Measurements from ENCODE around the gene HOXD13. TPM values are rescaled to one million over a fixed set of nuclear protein-coding genes. Genes with fewer than 3 reads are reported as not detected.

The HOXD13 gene
- total RNA-seq (2022; extraction: Qiagen RNA extraction; ENCODE audit: low read depth): 0.16 to 0.34 TPM (median 0.30 TPM) in 5 replicates

DNA sequence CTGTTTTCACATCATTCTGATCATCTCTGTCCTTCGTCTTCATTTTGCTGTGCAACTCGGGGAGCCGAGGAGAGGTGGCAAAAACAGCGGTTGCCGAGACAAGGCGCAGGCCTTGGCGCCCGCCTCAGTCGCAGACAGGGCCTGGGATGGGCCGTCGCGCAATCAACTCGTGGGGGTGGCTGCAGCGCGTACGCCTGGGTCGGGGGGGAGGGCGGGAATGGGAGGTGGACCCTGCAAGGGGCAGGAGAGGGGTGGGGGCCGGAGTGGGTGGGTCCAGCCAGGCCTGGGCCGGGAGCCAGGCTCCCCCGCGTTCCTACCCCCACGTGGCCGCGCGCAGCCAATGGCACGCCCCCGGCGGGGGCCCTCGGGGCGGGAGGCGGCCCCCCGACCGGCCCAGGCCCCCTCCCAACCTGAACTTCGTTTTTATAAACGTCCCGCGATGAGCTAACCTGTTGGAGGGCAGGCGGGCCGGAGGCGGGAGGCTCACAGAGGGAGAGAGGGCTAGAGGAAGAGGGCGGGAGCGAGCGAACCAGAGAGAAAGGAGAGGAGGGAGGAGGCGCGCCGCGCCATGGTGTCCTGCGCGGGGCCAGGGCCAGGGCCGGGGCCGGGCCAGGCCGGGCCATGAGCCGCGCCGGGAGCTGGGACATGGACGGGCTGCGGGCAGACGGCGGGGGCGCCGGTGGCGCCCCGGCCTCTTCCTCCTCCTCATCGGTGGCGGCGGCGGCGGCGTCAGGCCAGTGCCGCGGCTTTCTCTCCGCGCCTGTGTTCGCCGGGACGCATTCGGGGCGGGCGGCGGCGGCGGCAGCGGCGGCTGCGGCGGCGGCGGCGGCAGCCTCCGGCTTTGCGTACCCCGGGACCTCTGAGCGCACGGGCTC is at the start of gene HOXD13:
Gene HOXD13 (plus strand): TSS at position 452 of the 875 bp plus-strand sequence. CDS start 170 bp downstream, at position 622.

DNA sequence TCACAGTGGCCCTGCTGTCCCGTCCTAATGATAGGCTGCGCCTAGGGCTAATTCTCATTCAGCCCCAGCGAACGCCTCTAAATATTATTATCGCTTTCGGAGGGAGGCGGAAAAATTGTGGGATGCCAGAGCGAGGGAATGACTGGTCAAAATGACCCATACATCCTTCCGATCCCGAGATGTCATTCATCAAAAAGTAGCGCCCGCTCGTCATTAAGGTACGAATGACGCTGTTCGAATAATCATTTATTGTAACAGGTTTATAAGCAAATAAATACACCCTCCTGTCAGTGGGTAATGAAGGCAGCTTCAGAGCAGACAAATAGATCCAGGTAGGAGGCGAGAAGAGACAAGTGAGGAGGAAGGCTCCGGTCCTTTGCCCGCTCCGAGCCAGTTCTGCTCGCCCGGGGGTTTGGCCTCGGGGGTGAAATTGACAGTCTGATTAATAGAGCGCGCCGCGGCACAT is 8.7 kb upstream of the HOXD13 start, which contains the start of gene EVX2:
Gene EVX2 (minus strand): TSS at position 167 of the 466 bp plus-strand sequence. CDS start 186 bp downstream, outside the sequence.

DNA sequence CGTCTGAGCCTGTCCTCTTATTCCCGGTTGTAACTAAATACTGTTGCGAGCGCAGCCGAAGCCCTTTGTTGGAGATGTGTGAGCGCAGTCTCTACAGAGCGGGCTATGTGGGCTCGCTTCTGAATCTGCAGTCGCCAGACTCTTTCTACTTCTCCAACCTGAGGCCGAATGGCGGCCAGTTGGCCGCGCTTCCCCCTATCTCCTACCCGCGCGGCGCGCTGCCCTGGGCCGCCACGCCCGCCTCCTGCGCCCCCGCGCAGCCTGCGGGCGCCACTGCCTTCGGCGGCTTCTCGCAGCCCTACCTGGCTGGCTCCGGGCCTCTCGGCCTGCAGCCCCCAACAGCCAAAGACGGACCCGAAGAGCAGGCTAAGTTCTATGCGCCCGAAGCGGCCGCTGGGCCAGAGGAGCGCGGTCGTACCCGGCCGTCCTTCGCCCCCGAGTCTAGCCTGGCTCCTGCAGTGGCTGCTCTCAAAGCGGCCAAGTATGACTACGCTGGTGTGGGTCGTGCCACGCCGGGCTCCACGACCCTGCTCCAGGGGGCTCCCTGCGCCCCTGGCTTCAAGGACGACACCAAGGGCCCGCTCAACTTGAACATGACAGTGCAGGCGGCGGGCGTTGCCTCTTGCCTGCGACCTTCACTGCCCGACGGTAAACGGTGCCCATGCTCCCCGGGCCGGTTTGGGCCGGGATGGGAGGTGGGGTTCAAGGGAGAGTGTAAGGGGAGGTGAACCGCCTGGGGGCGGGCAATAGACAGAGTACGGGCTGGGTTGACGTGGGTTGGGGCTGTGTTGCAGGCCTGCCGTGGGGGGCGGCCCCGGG is 7.4 kb downstream of the HOXD13 start, which contains the start of gene HOXD12:
Gene HOXD12 (plus strand): TSS at position 68 of the 819 bp plus-strand sequence. CDS start 7 bp downstream, at position 75.

DNA sequence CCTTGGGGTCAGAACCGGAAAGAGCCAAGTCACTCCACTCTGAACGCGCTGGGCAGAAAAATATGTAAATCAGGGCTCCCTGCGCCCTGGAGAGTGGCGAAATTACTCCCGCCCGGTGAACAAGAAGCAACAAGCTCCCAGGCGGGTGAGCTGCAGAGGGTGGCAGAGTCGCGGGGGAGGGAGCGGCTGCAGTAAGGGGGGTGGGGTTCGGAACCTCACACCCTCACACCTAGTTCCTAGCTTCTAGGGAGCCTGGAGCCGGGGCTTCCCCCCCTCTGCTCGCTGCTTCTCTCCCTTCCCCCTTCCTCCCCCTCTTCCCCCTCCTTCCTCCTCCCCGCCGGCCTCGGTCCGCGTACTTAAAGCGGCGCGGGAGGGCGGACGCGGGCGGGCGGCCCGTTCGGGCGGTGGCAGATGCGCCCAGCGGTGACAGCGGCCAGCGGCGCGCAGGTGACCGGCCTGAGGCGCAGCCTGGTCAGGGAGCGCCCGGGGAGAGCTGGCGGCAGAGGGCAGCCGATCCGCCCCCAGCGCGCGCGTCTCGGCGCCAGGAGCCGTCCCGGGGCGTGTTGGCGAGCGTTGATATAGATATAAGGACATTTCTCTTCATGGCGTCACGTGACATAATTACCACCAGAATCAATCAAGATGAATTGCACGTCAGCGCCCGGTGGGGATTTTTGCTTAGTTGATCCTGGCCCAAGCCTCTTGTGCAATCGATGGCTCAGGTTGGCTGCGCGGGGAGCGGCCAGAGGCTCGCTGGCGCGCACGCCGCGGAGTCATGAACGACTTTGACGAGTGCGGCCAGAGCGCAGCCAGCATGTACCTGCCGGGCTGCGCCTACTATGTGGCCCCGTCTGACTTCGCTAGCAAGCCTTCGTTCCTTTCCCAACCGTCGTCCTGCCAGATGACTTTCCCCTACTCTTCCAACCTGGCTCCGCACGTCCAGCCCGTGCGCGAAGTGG is 14.3 kb downstream of the HOXD13 start, which contains the start of gene HOXD11:
Gene HOXD11 (plus strand): TSS at position 700 of the 959 bp plus-strand sequence. CDS start 76 bp downstream, at position 776.

DNA sequence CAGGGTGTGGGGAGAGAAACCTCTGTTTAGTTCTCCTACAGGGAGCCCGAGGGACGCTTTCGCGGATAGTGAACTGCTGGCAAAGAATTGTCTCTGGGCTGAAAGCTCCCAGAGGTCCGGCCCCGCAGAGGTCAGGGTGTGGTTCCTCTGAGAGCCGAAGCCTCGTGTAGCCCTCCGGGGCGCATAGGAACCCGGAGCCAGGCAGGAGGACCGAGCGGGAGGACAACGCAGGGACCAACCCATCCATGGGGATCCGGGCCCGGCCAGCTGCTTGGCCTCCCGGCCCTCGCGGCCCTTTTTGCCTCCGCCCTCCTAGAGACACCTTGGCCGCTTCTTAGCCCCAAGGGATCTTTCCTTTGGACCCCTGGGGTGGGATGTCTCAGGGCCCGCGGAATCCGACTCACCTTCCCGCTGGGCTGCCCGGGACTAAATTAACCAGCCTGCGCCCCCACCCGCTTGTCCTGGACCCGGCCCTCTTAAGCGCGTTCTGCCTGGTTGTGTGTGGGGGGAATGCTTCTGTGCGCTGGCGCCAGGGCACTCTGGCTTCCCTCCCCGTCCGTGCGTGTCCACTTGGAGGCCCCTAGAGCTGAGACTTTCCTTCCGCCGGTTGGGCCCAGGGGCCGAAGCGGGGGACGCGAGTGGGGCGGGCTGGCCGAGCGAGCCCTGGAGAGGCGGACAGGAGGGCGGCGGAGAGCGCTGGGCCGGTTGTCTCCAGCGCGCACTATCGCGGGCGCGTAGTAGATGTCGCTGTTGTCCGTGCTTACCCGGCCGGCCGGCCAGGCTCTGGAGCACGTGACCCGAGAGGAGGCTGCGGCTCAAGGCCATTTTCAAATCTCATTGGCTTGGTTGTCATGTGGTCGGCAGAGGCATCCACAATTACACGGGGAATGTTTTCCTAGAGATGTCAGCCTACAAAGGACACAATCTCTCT is 23.6 kb downstream of the HOXD13 start, which contains the start of gene HOXD10:
Gene HOXD10 (plus strand): TSS at position 896 of the 931 bp plus-strand sequence. CDS start 56 bp downstream, outside the sequence.

DNA sequence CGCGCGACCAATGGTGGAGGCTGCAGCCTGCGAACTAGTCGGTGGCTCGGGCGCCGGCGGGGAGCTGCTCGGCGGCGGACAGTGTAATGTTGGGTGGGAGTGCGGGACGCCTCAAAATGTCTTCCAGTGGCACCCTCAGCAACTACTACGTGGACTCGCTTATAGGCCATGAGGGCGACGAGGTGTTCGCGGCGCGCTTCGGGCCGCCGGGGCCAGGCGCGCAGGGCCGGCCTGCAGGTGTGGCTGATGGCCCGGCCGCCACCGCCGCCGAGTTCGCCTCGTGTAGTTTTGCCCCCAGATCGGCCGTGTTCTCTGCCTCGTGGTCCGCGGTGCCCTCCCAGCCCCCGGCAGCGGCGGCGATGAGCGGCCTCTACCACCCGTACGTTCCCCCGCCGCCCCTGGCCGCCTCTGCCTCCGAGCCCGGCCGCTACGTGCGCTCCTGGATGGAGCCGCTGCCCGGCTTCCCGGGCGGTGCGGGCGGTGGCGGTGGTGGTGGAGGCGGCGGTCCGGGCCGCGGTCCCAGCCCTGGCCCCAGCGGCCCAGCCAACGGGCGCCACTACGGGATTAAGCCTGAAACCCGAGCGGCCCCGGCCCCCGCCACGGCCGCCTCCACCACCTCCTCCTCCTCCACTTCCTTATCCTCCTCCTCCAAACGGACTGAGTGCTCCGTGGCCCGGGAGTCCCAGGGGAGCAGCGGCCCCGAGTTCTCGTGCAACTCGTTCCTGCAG is 30.3 kb downstream of the HOXD13 start, which contains the start of gene HOXD9:
Gene HOXD9 (plus strand): TSS at position 37 of the 728 bp plus-strand sequence. CDS start 50 bp downstream, at position 87.

DNA sequence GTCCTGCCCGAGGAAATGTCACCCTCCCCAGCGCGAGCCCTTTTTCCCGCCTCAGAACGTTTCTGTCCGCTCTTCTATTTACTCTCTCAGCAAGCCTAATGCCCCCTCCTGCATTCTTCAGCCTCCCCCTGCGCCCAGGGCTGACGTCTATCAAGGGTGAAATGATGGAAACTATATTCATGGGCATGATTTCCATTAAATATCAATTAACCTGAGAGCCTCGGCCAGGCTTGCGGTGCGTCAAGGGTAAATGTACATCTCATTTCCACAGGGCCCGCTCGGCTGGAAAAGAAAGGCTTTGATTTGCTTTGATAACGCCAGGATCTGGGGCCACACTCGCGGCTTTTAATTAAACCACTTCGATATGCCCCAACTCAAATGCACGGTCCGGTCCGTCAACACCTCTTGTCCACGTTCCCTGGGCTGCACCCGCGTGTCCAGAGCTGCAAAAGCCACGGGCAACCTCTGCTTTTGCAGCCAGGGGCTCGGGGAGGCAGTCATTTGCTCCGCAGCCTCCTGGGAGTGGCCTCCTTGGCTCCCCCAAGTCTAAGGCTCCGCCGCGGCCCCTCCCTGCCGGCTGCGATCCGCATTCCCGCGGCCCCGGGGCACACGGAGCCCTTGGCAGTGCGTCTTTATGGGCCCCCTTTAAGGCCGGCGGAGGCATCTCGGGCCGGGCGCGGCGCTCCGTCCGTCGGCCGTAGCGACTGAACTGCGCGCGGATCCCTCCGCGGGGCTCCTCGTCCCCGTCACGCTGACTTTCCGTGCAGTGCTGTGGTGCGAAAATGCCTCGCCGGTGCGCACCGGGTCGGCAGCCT is 36.7 kb downstream of the HOXD13 start, which contains the start of gene HOXD8:
Gene HOXD8 (plus strand): TSS at position 724 of the 815 bp plus-strand sequence. CDS start 662 bp downstream, outside the sequence.

Other genes with a start within 250 kb of the HOXD13 start
- 11.0 to 20.4 TPM (median 14.4 TPM) in 5 replicates for gene LNPK, start 90.5 kb upstream of the HOXD13 start, total RNA-seq (2022; extraction: Qiagen RNA extraction; ENCODE audit: low read depth)
- gene EVX2, start 8.8 kb upstream of the HOXD13 start, total RNA-seq (2022; extraction: Qiagen RNA extraction; ENCODE audit: low read depth): not detected in 5 replicates
- gene HOXD12, start 7.1 kb downstream of the HOXD13 start, total RNA-seq (2022; extraction: Qiagen RNA extraction; ENCODE audit: low read depth): not detected in 5 replicates
- gene HOXD11, start 14.6 kb downstream of the HOXD13 start, total RNA-seq (2022; extraction: Qiagen RNA extraction; ENCODE audit: low read depth): 6.1 to 8.3 TPM (median 6.6 TPM) in 5 replicates
- gene HOXD10, start 24.1 kb downstream of the HOXD13 start, total RNA-seq (2022; extraction: Qiagen RNA extraction; ENCODE audit: low read depth): 5.5 to 8.1 TPM (median 7.0 TPM) in 5 replicates
- 0.98 to 1.4 TPM (median 1.3 TPM) in 5 replicates for gene HOXD9, start 30.0 kb downstream of the HOXD13 start, total RNA-seq (2022; extraction: Qiagen RNA extraction; ENCODE audit: low read depth)
- 4.5 to 6.6 TPM (median 5.4 TPM) in 5 replicates for gene HOXD8, start 37.0 kb downstream of the HOXD13 start, total RNA-seq (2022; extraction: Qiagen RNA extraction; ENCODE audit: low read depth)
- 0.36 to 0.50 TPM (median 0.46 TPM) in 4 of 5 replicates, not detected in the other for gene HOXD4, start 58.8 kb downstream of the HOXD13 start, total RNA-seq (2022; extraction: Qiagen RNA extraction; ENCODE audit: low read depth)
- 0.15 to 0.35 TPM (median 0.27 TPM) in 4 of 5 replicates, not detected in the other for gene HOXD3, start 64.6 kb downstream of the HOXD13 start, total RNA-seq (2022; extraction: Qiagen RNA extraction; ENCODE audit: low read depth)
- gene HOXD1, start 95.9 kb downstream of the HOXD13 start, total RNA-seq (2022; extraction: Qiagen RNA extraction; ENCODE audit: low read depth): 0.20 to 0.39 TPM (median 0.36 TPM) in 5 replicates
- 43.9 to 50.9 TPM (median 44.9 TPM) in 5 replicates for gene MTX2, start 176.7 kb downstream of the HOXD13 start, total RNA-seq (2022; extraction: Qiagen RNA extraction; ENCODE audit: low read depth)